Measurements from ENCODE around the gene METTL16. TPM values are rescaled to one million over a fixed set of nuclear protein-coding genes. Genes with fewer than 3 reads are reported as not detected.

METTL16 gene
- total and polyA plus RNA-seq, 9 of the 15 experiments (the other 6 are each of a cell fraction or from before 2014, with no cell fraction given), result 12.1 to 30.5 (median 19.8) TPM

GRCh38 chr17:2398655-2399571 lies 112.8 kb downstream of the METTL16 start (continued):
- TF ChIP-seq, protein P1, sequence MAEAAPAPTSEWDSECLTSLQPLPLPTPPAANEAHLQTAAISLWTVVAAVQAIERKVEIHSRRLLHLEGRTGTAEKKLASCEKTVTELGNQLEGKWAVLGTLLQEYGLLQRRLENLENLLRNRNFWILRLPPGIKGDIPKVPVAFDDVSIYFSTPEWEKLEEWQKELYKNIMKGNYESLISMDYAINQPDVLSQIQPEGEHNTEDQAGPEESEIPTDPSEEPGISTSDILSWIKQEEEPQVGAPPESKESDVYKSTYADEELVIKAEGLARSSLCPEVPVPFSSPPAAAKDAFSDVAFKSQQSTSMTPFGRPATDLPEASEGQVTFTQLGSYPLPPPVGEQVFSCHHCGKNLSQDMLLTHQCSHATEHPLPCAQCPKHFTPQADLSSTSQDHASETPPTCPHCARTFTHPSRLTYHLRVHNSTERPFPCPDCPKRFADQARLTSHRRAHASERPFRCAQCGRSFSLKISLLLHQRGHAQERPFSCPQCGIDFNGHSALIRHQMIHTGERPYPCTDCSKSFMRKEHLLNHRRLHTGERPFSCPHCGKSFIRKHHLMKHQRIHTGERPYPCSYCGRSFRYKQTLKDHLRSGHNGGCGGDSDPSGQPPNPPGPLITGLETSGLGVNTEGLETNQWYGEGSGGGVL (CRISPR knock-in tag; IDR thresholded peaks at IDR 0.05), result no peak
- TF ChIP-seq ESRRA (IDR thresholded peaks at IDR 0.05; ENCODE audit: borderline replicate concordance, low read depth) (peak; percentile 95), ILF3 (IDR thresholded peaks at IDR 0.05; ENCODE audit: borderline replicate concordance) (no peak), ATF3 (IDR thresholded peaks at IDR 0.05) (peak; percentile 89), ATF3 (CRISPR knock-in tag; conservative IDR thresholded peaks at IDR 0.05) (no peak), TAF9B (IDR thresholded peaks at IDR 0.05; ENCODE audit: partially characterized antibody) (peak; percentile 34), ZC3H4 (CRISPR knock-in tag; IDR thresholded peaks at IDR 0.05; ENCODE audit: borderline replicate concordance) (peak; percentile 90; the same call in 1 of the 2 replicates), SRSF3 (IDR thresholded peaks at IDR 0.05; ENCODE audit: insufficient read depth, low read length) (no peak), SMAD3 (CRISPR knock-in tag; conservative IDR thresholded peaks at IDR 0.05) (no peak), GMEB1 (CRISPR knock-in tag; IDR thresholded peaks at IDR 0.05) (no peak), GTF2B (IDR thresholded peaks at IDR 0.05; ENCODE audit: extremely low read depth, insufficient read length) (no peak), ZNF561 (CRISPR knock-in tag; conservative IDR thresholded peaks at IDR 0.05) (0 out of 2 replicates have a peak, but pooled peaks have one; percentile 37), GATAD2B (IDR thresholded peaks at IDR 0.05; ENCODE audit: borderline replicate concordance) (no peak)
- TF ChIP-seq, protein P2, sequence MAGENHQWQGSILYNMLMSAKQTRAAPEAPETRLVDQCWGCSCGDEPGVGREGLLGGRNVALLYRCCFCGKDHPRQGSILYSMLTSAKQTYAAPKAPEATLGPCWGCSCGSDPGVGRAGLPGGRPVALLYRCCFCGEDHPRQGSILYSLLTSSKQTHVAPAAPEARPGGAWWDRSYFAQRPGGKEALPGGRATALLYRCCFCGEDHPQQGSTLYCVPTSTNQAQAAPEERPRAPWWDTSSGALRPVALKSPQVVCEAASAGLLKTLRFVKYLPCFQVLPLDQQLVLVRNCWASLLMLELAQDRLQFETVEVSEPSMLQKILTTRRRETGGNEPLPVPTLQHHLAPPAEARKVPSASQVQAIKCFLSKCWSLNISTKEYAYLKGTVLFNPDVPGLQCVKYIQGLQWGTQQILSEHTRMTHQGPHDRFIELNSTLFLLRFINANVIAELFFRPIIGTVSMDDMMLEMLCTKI (IDR thresholded peaks at IDR 0.05; ENCODE audit: partially characterized antibody), result no peak
- TF ChIP-seq, protein P3, sequence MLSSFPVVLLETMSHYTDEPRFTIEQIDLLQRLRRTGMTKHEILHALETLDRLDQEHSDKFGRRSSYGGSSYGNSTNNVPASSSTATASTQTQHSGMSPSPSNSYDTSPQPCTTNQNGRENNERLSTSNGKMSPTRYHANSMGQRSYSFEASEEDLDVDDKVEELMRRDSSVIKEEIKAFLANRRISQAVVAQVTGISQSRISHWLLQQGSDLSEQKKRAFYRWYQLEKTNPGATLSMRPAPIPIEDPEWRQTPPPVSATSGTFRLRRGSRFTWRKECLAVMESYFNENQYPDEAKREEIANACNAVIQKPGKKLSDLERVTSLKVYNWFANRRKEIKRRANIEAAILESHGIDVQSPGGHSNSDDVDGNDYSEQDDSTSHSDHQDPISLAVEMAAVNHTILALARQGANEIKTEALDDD (IDR thresholded peaks at IDR 0.05), result no peak
- TF ChIP-seq, protein P4, sequence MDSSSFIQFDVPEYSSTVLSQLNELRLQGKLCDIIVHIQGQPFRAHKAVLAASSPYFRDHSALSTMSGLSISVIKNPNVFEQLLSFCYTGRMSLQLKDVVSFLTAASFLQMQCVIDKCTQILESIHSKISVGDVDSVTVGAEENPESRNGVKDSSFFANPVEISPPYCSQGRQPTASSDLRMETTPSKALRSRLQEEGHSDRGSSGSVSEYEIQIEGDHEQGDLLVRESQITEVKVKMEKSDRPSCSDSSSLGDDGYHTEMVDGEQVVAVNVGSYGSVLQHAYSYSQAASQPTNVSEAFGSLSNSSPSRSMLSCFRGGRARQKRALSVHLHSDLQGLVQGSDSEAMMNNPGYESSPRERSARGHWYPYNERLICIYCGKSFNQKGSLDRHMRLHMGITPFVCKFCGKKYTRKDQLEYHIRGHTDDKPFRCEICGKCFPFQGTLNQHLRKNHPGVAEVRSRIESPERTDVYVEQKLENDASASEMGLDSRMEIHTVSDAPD (CRISPR knock-in tag; IDR thresholded peaks at IDR 0.05), result no peak

All from K562 (cell line).